ENCODE results near the gene BICDL2. TPM values are rescaled to one million over a fixed set of nuclear protein-coding genes. Genes with fewer than 3 reads are reported as not detected.

Gene BICDL2
- total and polyA plus RNA-seq, 2 of the 8 experiments (the other 6 are each of a cell fraction or from before 2014, with no cell fraction given) = 7.3 to 15.9 TPM

GRCh38 chr16:3004319-3004718 is 32.4 kb downstream of the BICDL2 start:
- TF ChIP-seq SP2 (IDR thresholded peaks at IDR 0.05; ENCODE audit: low read length) = no peak
- TF ChIP-seq YY1 (IDR thresholded peaks at IDR 0.05; ENCODE audit: low read depth, low read length) = no peak
- Histone ChIP-seq H3K23me2 (ENCODE audit: low read depth, low read length) (peaks cover 13% of the 10 kb centered on the region), H2BK20ac (ENCODE audit: low read length) (no peak overlapping the region), H3K4me2 (ENCODE audit: insufficient read depth in 1 of 2, low read depth in 2 of 2, low read length in 2 of 2) (peak overlapping the region in 1 of 2 experiments; percentile 88; a peak in 2 of 4 replicates), H3K79me1 (ENCODE audit: low read depth, low read length) (no peaks in the 10 kb centered on the region; the same call in 1 of the 2 replicates), H2BK120ac (replicated peaks; ENCODE audit: low read depth, low read length) (no peak overlapping the region), H3K4me1 (replicated peaks in 1 of 4; ENCODE audit: control insufficient read depth in 3 of 4, insufficient read depth in 4 of 4, low read length in 3 of 4) (peaks cover 11 to 35% (median 30%) of the 10 kb centered on the region in 4 experiments), H2BK12ac (ENCODE audit: low read depth, low read length) (no peak overlapping the region), H3K23ac (ENCODE audit: insufficient read length) (no peak overlapping the region), H2AFZ (ENCODE audit: low read length) (no peak overlapping the region), H4K20me1 (replicated peaks in 1 of 2; ENCODE audit: control insufficient read depth in 1 of 2, insufficient read depth in 2 of 2, low read length in 2 of 2) (no peaks in the 10 kb centered on the region), H3K56ac (replicated peaks; ENCODE audit: insufficient read length, low read depth, low read length) (no peak overlapping the region), H2BK15ac (ENCODE audit: low read length) (no peak overlapping the region), H3K4me3 (ENCODE audit: extremely low read depth in 1 of 4, insufficient read depth in 2 of 4, low read depth in 3 of 4, low read length in 4 of 4) (peak overlapping the region in 1 of 4 experiments; percentile 58; a peak in 1 of 8 replicates), H3K9ac (replicated peaks in 1 of 4; ENCODE audit: extremely low read depth in 1 of 4, low read depth in 3 of 4, low read length in 3 of 4) (peak overlapping the region in 1 of 4 experiments; percentile 41; a peak in 1 of 7 replicates), H4K91ac (replicated peaks; ENCODE audit: insufficient read length, low read length) (no peak overlapping the region), H4K5ac (ENCODE audit: insufficient read length, low read depth, low read length) (no peak overlapping the region), H2BK5ac (ENCODE audit: low read depth, low read length) (no peak overlapping the region), H3K79me2 (ENCODE audit: control insufficient read depth in 1 of 2, insufficient read depth in 2 of 2, low read length in 2 of 2) (peaks cover 0 to 6% of the 10 kb centered on the region in 2 experiments; a peak in 1 of 4 replicates), H3K27ac (ENCODE audit: low read depth, low read length) (no peak overlapping the region), H3K14ac (ENCODE audit: insufficient read length) (no peak overlapping the region), H3K18ac (ENCODE audit: extremely low read depth, low read length) (no peak overlapping the region), H3K36me3 (ENCODE audit: control insufficient read depth in 2 of 4, insufficient read depth in 4 of 4, low read length in 3 of 4) (peaks cover 0 to 3% (median 0%) of the 10 kb centered on the region in 4 experiments; a peak in 1 of 8 replicates), H4K8ac (ENCODE audit: extremely low read depth, insufficient read depth, low read length) (no peak overlapping the region; the same call in 1 of the 2 replicates), H2AK5ac (ENCODE audit: low read depth, low read length) (no peak overlapping the region), H3K9me3 (ENCODE audit: insufficient read depth in 2 of 2, low read depth in 1 of 2, low read length in 1 of 2) (no peaks in the 10 kb centered on the region), H3K27me3 (replicated peaks in 1 of 4; ENCODE audit: control insufficient read depth in 3 of 4, extremely low read depth in 1 of 4, insufficient read depth in 3 of 4, low read length in 3 of 4) (no peaks in the 10 kb centered on the region), H3K4ac (replicated peaks; ENCODE audit: insufficient read length, low read depth, low read length) (no peak overlapping the region)
- no peak for DNase-seq (ENCODE audit: low read depth in 1 of 2, low spot score in 2 of 2)
- 0% methylated on average over 11 of the region's 67 CpGs; no CpG with 5 or more reads in 1 of the 2 experiments for WGBS, 2 experiments (ENCODE audit: extremely low coverage in 1 of 2, insufficient coverage in 1 of 2, insufficient read length in 1 of 2, insufficient replicate concordance in 2 of 2, low coverage in 1 of 2, low lambda C conversion rate in 2 of 2, missing lambda C conversion rate in 1 of 2)
- ChIA-PET CTCF (ENCODE audit: partially characterized antibody) (interaction anchor here (0.6 to 17.3 kb wide), 15 partner anchors 8 to 102 kb away, joined by 3 to 639 read pairs (median 3); partner anchors contain the start of genes BICDL2, CLDN6, CLDN9 and HCFC1R1), POLR2A (ENCODE audit: partially characterized antibody) (interaction anchor here (0.6 to 35.7 kb wide), 15 partner anchors 11 to 134 kb away, joined by 3 to 1808 read pairs (median 4); partner anchors contain the start of genes BICDL2, CLDN6, CLDN9 and HCFC1R1)
- no peak for FAIRE-seq

Measured in H1 (cell line).